Measurements from ENCODE around the gene JUP.

DNA sequence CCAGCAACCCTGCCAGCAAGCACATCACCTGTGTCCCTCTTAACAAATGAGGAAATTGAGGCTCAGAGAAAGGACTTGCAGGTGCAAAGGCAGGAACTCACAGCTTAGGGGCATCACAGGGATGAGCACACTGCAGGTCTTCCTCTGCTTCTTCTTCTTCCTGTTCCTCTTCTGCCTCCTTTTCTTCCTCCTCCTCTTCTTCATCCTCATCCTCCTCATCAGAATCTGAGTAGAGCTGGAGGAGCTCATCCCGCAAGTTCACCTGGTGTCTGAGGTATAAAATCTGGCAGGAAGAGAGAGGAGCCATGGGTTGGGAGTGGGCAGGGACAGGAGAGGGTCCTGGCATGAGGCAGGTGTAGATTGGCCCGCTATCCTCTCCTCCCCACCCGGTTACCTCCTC, 54.7 kb downstream of the JUP start:
- TF ChIP-seq, protein P1, sequence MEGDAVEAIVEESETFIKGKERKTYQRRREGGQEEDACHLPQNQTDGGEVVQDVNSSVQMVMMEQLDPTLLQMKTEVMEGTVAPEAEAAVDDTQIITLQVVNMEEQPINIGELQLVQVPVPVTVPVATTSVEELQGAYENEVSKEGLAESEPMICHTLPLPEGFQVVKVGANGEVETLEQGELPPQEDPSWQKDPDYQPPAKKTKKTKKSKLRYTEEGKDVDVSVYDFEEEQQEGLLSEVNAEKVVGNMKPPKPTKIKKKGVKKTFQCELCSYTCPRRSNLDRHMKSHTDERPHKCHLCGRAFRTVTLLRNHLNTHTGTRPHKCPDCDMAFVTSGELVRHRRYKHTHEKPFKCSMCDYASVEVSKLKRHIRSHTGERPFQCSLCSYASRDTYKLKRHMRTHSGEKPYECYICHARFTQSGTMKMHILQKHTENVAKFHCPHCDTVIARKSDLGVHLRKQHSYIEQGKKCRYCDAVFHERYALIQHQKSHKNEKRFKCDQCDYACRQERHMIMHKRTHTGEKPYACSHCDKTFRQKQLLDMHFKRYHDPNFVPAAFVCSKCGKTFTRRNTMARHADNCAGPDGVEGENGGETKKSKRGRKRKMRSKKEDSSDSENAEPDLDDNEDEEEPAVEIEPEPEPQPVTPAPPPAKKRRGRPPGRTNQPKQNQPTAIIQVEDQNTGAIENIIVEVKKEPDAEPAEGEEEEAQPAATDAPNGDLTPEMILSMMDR (IDR thresholded peaks at IDR 0.05; ENCODE audit: low read depth, low read length), result no peak
- no peak for TF ChIP-seq POLR2A (IDR thresholded peaks at IDR 0.05; ENCODE audit: extremely low read depth, insufficient read length)
- TF ChIP-seq, protein P2, sequence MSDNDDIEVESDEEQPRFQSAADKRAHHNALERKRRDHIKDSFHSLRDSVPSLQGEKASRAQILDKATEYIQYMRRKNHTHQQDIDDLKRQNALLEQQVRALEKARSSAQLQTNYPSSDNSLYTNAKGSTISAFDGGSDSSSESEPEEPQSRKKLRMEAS (IDR thresholded peaks at IDR 0.05; ENCODE audit: low read depth, low read length), result no peak

Data from NB4 (cell line).